K562 (cell line): Measurements from ENCODE around the gene LARP6. TPM values are rescaled to one million over a fixed set of nuclear protein-coding genes. Genes with fewer than 3 reads are reported as not detected.

Source experiments
- ATAC-seq: fragments of 200-7000 bp; cut with Tn5 transposase; 3 replicates; pipeline ENCODE4 v1.9.1; 2020; ENCODE audit warnings: moderate library complexity
- BruUV-seq: library from RNA; stranded (reverse); fragments of 400-500 nt; replicated peaks from 2 replicates; lab custom pipeline; 2021; lab: Mats Ljungman, UMichigan
- CTCF ChIA-PET: fragments of 300-600 bp; formaldehyde crosslinking; extraction: SDS; loops from one replicate; lab custom pipeline; 2021; ENCODE audit warnings: low intra/inter-chr PET ratio; lab: Yijun Ruan, JAX
- POLR2A ChIA-PET: fragments of 300-600, 350-650 bp; sonication (Branson Sonifier 250); formaldehyde crosslinking; extraction: SDS; loops from one replicate; lab custom pipeline; 2021; ENCODE audit warnings: antibody characterized with exemption, inconsistent platforms; lab: Yijun Ruan, JAX
- DNase-seq, 4 experiments: peaks; one replicate each; pipeline versions ENCODE4 v3.0.0 to v3.0.0-alpha.2; 2011 to 2018; ENCODE audit warnings: low spot score in 3 of 4, mixed read lengths in 3 of 4; ENCODE audit errors: extremely low read depth in 1 of 4
- FAIRE-seq: peaks from 2 replicates; lab custom pipeline; 2011; peaks lifted over from hg19 to GRCh38; lab: Jason Lieb, UNC
- H2AFZ ChIP-seq: 2 replicates; pipeline ENCODE4 v1.6.0; 2011; ENCODE audit warnings: low read depth, low read length, control low read depth, inconsistent platforms
- H3K27ac ChIP-seq: fragments of 200-600 bp; 3 replicates; pipeline ENCODE4 v1.8.0; 2011; ENCODE audit warnings: low read depth, mild to moderate bottlenecking, control low read depth, inconsistent platforms, low read length, moderate library complexity, mixed read lengths; ENCODE audit errors: extremely low read depth
- H3K27me3 ChIP-seq, 2 experiments: fragments of 300-600 bp in 1 of 2; 2 replicates in 1 of 2; 3 replicates in 1 of 2; pipeline versions ENCODE4 v1.6.0 to v1.8.0; 2011; ENCODE audit warnings: inconsistent platforms in 2 of 2, low read length in 2 of 2, mild to moderate bottlenecking in 1 of 2, mixed read lengths in 1 of 2, moderate library complexity in 1 of 2; ENCODE audit not compliant: control insufficient read depth in 2 of 2, insufficient read depth in 2 of 2
- H3K36me3 ChIP-seq: fragments of 300-600 bp; 3 replicates; pipeline ENCODE4 v1.8.0; 2011; ENCODE audit warnings: mild to moderate bottlenecking, low read length, inconsistent platforms; ENCODE audit not compliant: control insufficient read depth, insufficient read depth
- H3K4me1 ChIP-seq, 2 experiments: fragments of 200-600 bp in 1 of 2; replicated peaks in 1 of 2; 2 replicates in 1 of 2; 3 replicates in 1 of 2; pipeline versions ENCODE4 v1.5.1 to v1.8.0; 2011; ENCODE audit warnings: inconsistent platforms in 2 of 2, low read length in 2 of 2, mild to moderate bottlenecking in 1 of 2, mixed read lengths in 1 of 2, moderate library complexity in 1 of 2; ENCODE audit not compliant: control insufficient read depth in 2 of 2, insufficient read depth in 2 of 2
- H3K4me2 ChIP-seq: 2 replicates; pipeline ENCODE4 v1.6.1; 2011; ENCODE audit warnings: low read length, control low read depth, inconsistent platforms, mixed read lengths; ENCODE audit not compliant: insufficient read depth
- H3K4me3 ChIP-seq: fragments of 200-600 bp; sonication (generic), shearing (Covaris generic); 2 replicates; pipeline ENCODE4 v1.5.1; 2016; ENCODE audit warnings: control low read depth, inconsistent platforms
- H3K79me2 ChIP-seq: fragments of 200-600 bp; 3 replicates; pipeline ENCODE4 v1.8.0; 2011; ENCODE audit warnings: low read length, inconsistent platforms; ENCODE audit not compliant: control insufficient read depth, insufficient read depth
- H3K9ac ChIP-seq, 2 experiments: 2 replicates each; pipeline versions ENCODE4 v1.6.0 to v1.6.1; 2011; ENCODE audit warnings: low read depth in 2 of 2, low read length in 2 of 2, control low read depth in 1 of 2, inconsistent platforms in 1 of 2, mild to moderate bottlenecking in 1 of 2, mixed read lengths in 1 of 2; ENCODE audit not compliant: insufficient read depth in 1 of 2
- H3K9me1 ChIP-seq: one replicate; pipeline ENCODE4 v1.6.0; 2011; ENCODE audit warnings: inconsistent platforms, mild to moderate bottlenecking, low read length, moderate library complexity; ENCODE audit not compliant: control insufficient read depth, insufficient read depth
- H3K9me3 ChIP-seq: replicated peaks from 2 replicates; pipeline ENCODE4 v1.5.1; 2011; ENCODE audit warnings: low read depth, low read length, inconsistent platforms; ENCODE audit not compliant: control insufficient read depth, insufficient read depth
- H4K20me1 ChIP-seq: replicated peaks from 2 replicates; pipeline ENCODE4 v1.6.1; 2011; ENCODE audit warnings: low read length, inconsistent platforms, mixed read lengths; ENCODE audit not compliant: control insufficient read depth, insufficient read depth
- AFF1 ChIP-seq, 2 experiments: fragments of 450-650 bp; IDR thresholded peaks; 2 replicates each; pipeline ENCODE4 v1.6.1; 2018; ENCODE audit warnings: mild to moderate bottlenecking in 2 of 2, low read depth in 1 of 2; ENCODE audit not compliant: partially characterized antibody in 2 of 2
- ARHGAP35 ChIP-seq: fragments of 450-650 bp; IDR thresholded peaks from 2 replicates; pipeline ENCODE4 v1.6.1; 2018; ENCODE audit not compliant: partially characterized antibody
- BRF2 ChIP-seq: IDR thresholded peaks from 3 replicates; pipeline ENCODE4 v1.6.1; 2011; ENCODE audit warnings: borderline replicate concordance, mild to moderate bottlenecking; ENCODE audit not compliant: insufficient read length, insufficient read depth
- FOXO4 ChIP-seq: fragments of 450-650 bp; formaldehyde crosslinking; IDR thresholded peaks from 2 replicates; pipeline ENCODE4 v1.4.0; 2020; ENCODE audit warnings: mild to moderate bottlenecking, moderate library complexity
- MED1 ChIP-seq: sonication (generic); formaldehyde crosslinking; IDR thresholded peaks from 2 replicates; pipeline ENCODE4 v1.8.1; 2023; ENCODE audit warnings: missing genetic modification reagents, borderline replicate concordance
- MEF2A ChIP-seq: IDR thresholded peaks from 2 replicates; pipeline ENCODE4 v1.6.1; 2011; ENCODE audit warnings: low read depth, mild to moderate bottlenecking, low read length, moderate library complexity; ENCODE audit not compliant: control insufficient read depth
- NCOA6 ChIP-seq: fragments of 450-650 bp; IDR thresholded peaks from 2 replicates; pipeline ENCODE4 v1.6.1; 2017; ENCODE audit warnings: mild to moderate bottlenecking
- TRIM25 ChIP-seq: fragments of 450-650 bp; IDR thresholded peaks from 2 replicates; pipeline ENCODE4 v1.7.0; 2016; ENCODE audit warnings: borderline replicate concordance
- ZBTB8A ChIP-seq: fragments of 450-650 bp; IDR thresholded peaks from 2 replicates; pipeline ENCODE4 v1.6.1; 2018; ENCODE audit warnings: mild to moderate bottlenecking, moderate library complexity; ENCODE audit not compliant: partially characterized antibody
- ZNF324 ChIP-seq: fragments of 250-450 bp; sonication (Bioruptor Pico); IDR thresholded peaks from 2 replicates; pipeline ENCODE4 v1.4.0; 2020; ENCODE audit warnings: mild to moderate bottlenecking
- ZNF639 ChIP-seq, 2 experiments: fragments of 200-800 bp in 1 of 2; sonication (Bioruptor generic) in 1 of 2; sonication (generic) in 1 of 2; formaldehyde crosslinking in 1 of 2; IDR thresholded peaks in 1 of 2; conservative IDR thresholded peaks in 1 of 2; 2 replicates each; pipeline versions ENCODE4 v1.5.0 to v1.6.1; 2016 to 2020; ENCODE audit warnings: missing compliant biosample characterization in 1 of 2, missing genetic modification characterization in 1 of 2, missing genetic modification reagents in 1 of 2
- ZNF830 ChIP-seq: fragments of 250-450 bp; sonication (Bioruptor Pico); IDR thresholded peaks from 2 replicates; pipeline ENCODE4 v1.5.0; 2021; ENCODE audit warnings: mild to moderate bottlenecking
- WGBS: fragments of 100-300 bp; shearing (Covaris generic); methylation state at CpG from one replicate; pipeline ENCODE4 v1.1.6; 2016; ENCODE audit warnings: low coverage, mixed read lengths; ENCODE audit not compliant: insufficient coverage; ENCODE audit errors: missing lambda C conversion rate; 5-methylcytosine and 5-hydroxymethylcytosine counted together
- in situ Hi-C: fragments of 300-500 bp; cut with MboI; formaldehyde crosslinking; loops from 4 replicates; pipeline ENCODE4 v1.15.0; 2018; ENCODE audit warnings: inconsistent platforms, mixed read lengths
- intact Hi-C: fragments of 100-400 bp; cut with micrococcal nuclease; formaldehyde crosslinking; loops from 2 replicates; pipeline ENCODE4 v1.14.2; 2022
- polyA plus RNA-seq, 8 experiments: library from polyadenylated mRNA; depleted of rRNA in 4 of 8; stranded (reverse) in 5 of 8; unstranded in 3 of 8; fragments of >200 nt; fragmentation: Nextera tagmentation in 2 of 8; fragmentation: Illumina TruSeq in 1 of 8; extraction: Ambion mirVana in 2 of 8; extraction: Trizol in 1 of 8; gene quantifications; 2 replicates each; pipeline versions ENCODE4 v1.2.1 to v1.2.3, GENCODE V29; 2011 to 2014; ENCODE audit warnings: inconsistent platforms in 1 of 8, missing spikeins in 1 of 8
- total RNA-seq, 7 experiments: library from RNA; depleted of rRNA in 6 of 7; stranded (reverse); fragments of >200 nt in 6 of 7; fragmentation: Illumina TruSeq in 2 of 7; extraction: Trizol in 2 of 7; gene quantifications; 2 replicates each; pipeline versions ENCODE4 v1.2.1 to v1.2.3, GENCODE V29; 2011 to 2021; ENCODE audit warnings: low replicate concordance in 1 of 7

Gene LARP6
- total and polyA plus RNA-seq, 9 of the 15 experiments (the other 6 are each of a cell fraction or from before 2014, with no cell fraction given), result not detected

GRCh38 chr15:70797464-70797863 is 56.5 kb downstream of the LARP6 start:
- no TSS peak for BruUV-seq
- FAIRE-seq, result no peak
- no peak for DNase-seq
- H2AFZ ChIP-seq, result no peak overlapping the region
- H3K4me2 ChIP-seq, result no peak overlapping the region
- intact Hi-C loops (no loop called here), in situ Hi-C loops (no loop called here)
- H3K9ac ChIP-seq, result no peak overlapping the region
- POLR2A ChIA-PET, result no interaction called here
- no peaks in the 10 kb centered on the region for H3K79me2 ChIP-seq
- H3K9me1 ChIP-seq, result no peaks in the 10 kb centered on the region
- 0% methylated on average over 5 of the region's 5 CpGs for WGBS
- H3K27me3 ChIP-seq, result peaks cover 0 to 8% of the 10 kb centered on the region in 2 experiments; a peak in 2 of 5 replicates
- H3K4me3 ChIP-seq, result no peak overlapping the region
- no peaks in the 10 kb centered on the region for H3K9me3 ChIP-seq
- no peak for ATAC-seq
- H3K27ac ChIP-seq, result no peak overlapping the region
- CTCF ChIA-PET, result no interaction called here
- H3K4me1 ChIP-seq, result no peaks in the 10 kb centered on the region
- no peaks in the 10 kb centered on the region for H3K36me3 ChIP-seq
- no peaks in the 10 kb centered on the region for H4K20me1 ChIP-seq
- TF ChIP-seq ARHGAP35 (no peak), ZNF639 (CRISPR knock-in tag; conservative IDR thresholded peaks at IDR 0.05 in 1 of 2, IDR thresholded peaks at IDR 0.05 in 1 of 2) (no peak), MED1 (CRISPR knock-in tag) (no peak), ZBTB8A (no peak), AFF1 (IDR thresholded peaks at IDR 0.05; ENCODE audit: low read depth in 1 of 2, partially characterized antibody in 2 of 2) (no peak), MEF2A (no peak), ZNF324 (CRISPR knock-in tag) (no peak), BRF2 (no peak), FOXO4 (no peak), TRIM25 (no peak), NCOA6 (no peak), ZNF830 (CRISPR knock-in tag) (no peak)
